ENCODE measurements around the gene MIR17HG. TPM values are rescaled to one million over a fixed set of nuclear protein-coding genes. Genes with fewer than 3 reads are reported as not detected.

The MIR17HG gene
- total RNA-seq, 3 donors from 2014 or later, result 1.9 to 6.7 (median 6.6) TPM

DNA sequence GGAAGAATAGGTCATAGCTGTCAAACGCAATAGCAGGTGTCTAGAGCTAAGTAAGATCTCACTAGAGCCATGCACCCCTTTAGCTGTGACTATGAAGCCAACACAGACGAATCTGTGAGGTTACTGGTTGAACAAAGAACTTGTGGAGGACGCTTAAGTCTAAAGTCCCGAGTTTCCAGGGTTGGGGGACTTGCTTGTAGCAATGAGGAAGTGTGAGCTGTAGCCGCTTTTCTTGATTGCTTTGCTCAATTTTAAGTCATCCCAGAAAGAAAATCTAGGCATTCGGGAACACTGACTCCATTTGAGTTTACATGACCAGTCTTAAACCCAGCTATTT lies 52.5 kb downstream of the MIR17HG start:
- Histone ChIP-seq H3K4me1 (peaks cover 0 to 6% of the 10 kb centered on the region in 2 donors), H3K27ac (no peak overlapping the region), H3K9me3 (no peaks in the 10 kb centered on the region), H3K27me3 (peaks cover 2 to 29% of the 10 kb centered on the region in 2 donors), H3K36me3 (no peaks in the 10 kb centered on the region), H3K4me3 (no peak overlapping the region)
- TF ChIP-seq, protein P1, sequence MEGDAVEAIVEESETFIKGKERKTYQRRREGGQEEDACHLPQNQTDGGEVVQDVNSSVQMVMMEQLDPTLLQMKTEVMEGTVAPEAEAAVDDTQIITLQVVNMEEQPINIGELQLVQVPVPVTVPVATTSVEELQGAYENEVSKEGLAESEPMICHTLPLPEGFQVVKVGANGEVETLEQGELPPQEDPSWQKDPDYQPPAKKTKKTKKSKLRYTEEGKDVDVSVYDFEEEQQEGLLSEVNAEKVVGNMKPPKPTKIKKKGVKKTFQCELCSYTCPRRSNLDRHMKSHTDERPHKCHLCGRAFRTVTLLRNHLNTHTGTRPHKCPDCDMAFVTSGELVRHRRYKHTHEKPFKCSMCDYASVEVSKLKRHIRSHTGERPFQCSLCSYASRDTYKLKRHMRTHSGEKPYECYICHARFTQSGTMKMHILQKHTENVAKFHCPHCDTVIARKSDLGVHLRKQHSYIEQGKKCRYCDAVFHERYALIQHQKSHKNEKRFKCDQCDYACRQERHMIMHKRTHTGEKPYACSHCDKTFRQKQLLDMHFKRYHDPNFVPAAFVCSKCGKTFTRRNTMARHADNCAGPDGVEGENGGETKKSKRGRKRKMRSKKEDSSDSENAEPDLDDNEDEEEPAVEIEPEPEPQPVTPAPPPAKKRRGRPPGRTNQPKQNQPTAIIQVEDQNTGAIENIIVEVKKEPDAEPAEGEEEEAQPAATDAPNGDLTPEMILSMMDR (IDR thresholded peaks at IDR 0.05), result no peak
- no peak for TF ChIP-seq POLR2A (IDR thresholded peaks at IDR 0.05)
- no peak for TF ChIP-seq POLR2AphosphoS5 (IDR thresholded peaks at IDR 0.05)
- no peak for DNase-seq (ENCODE audit: low spot score in 2 of 2)
- intact Hi-C loops (cut with DNase I; ENCODE audit: low total_unique reads), result no loop called here

DNA sequence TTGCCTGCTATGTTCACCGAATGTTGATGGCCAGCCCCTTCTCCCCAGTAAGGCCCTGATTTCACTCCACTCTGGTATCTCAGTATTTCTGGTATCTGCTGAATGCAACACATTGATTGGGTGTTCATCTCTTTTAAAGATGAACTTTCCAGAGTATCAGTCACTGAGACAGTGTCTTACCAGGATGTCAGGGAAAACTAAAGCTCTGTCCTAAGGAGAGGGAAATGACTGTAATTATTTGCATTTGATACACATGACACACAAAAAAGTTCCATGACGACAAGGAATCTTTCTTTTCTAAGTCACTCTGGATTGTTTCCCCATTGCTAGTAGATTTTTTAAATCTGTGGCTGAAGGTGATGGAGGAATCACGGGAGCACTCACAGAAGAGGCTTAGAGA lies 53.2 kb downstream of the MIR17HG start:
- H3K27ac ChIP-seq, result no peak overlapping the region
- intact Hi-C loops (cut with DNase I; ENCODE audit: low total_unique reads), result no loop called here
- H3K27me3 ChIP-seq, result peaks cover 2 to 23% of the 10 kb centered on the region in 2 donors
- H3K36me3 ChIP-seq, result no peaks in the 10 kb centered on the region
- H3K4me3 ChIP-seq, result no peak overlapping the region
- peaks cover 0 to 6% of the 10 kb centered on the region in 2 donors for H3K4me1 ChIP-seq
- no peak for DNase-seq (ENCODE audit: low spot score in 2 of 2)
- no peak for TF ChIP-seq POLR2AphosphoS5 (IDR thresholded peaks at IDR 0.05)
- TF ChIP-seq, protein P1 (IDR thresholded peaks at IDR 0.05), result no peak
- TF ChIP-seq POLR2A (IDR thresholded peaks at IDR 0.05), result no peak
- no peaks in the 10 kb centered on the region for H3K9me3 ChIP-seq

DNA sequence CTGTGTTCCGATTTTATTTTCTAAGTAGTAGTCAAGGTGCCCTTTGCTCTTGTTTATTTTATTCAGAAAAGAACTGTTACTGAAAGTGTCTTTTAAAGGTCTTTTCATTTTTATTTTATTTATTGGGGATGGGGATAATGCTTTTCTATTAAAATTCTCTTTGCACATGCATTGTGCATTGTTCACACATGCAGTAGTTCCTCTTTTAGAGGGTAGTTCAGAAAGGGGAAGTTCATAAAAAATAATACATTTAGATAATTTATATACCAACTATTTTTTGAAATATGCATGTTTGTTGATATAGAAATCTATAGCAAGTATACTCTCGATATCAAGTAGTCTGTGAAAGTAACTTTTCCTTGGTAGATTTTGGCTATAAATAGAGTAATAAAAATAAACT lies 54.4 kb downstream of the MIR17HG start:
- TF ChIP-seq POLR2AphosphoS5 (IDR thresholded peaks at IDR 0.05), result no peak
- no peak for TF ChIP-seq POLR2A (IDR thresholded peaks at IDR 0.05)
- TF ChIP-seq, protein P1 (IDR thresholded peaks at IDR 0.05), result no peak
- Histone ChIP-seq H3K27me3 (peaks cover 2 to 13% of the 10 kb centered on the region in 2 donors), H3K4me1 (peaks cover 0 to 6% of the 10 kb centered on the region in 2 donors), H3K27ac (no peak overlapping the region), H3K9me3 (no peaks in the 10 kb centered on the region), H3K36me3 (no peaks in the 10 kb centered on the region), H3K4me3 (no peak overlapping the region)
- intact Hi-C loops (cut with DNase I; ENCODE audit: low total_unique reads), result no loop called here
- no peak for DNase-seq (ENCODE audit: low spot score in 2 of 2)

Other genes with a start within 250 kb of the MIR17HG start
- gene GPC5, start 50.9 kb downstream of the MIR17HG start, total RNA-seq, result under 1 TPM in 2 of 3 donors, not detected in 1; 0.88 to 0.98 TPM

Measured in breast epithelium (tissue), 4 donors.